KOPT-K1 (cell line): ENCODE data around the gene CCND3.

Experiments
- H3K27ac ChIP-seq: fragments of 200-600 bp; sonication (generic); 2 replicates; pipeline ENCODE4 v1.5.1; 2016; ENCODE audit warnings: antibody characterized with exemption, mild to moderate bottlenecking, low read depth, low read length; ENCODE audit not compliant: poor library complexity, severe bottlenecking
- H3K36me3 ChIP-seq: fragments of 200-600 bp; sonication (generic); 2 replicates; pipeline ENCODE4 v1.5.1; 2017; ENCODE audit warnings: antibody characterized with exemption, mild to moderate bottlenecking, low read length, moderate library complexity; ENCODE audit not compliant: insufficient read depth
- H3K9me3 ChIP-seq: fragments of 200-600 bp; sonication (generic); 2 replicates; pipeline ENCODE4 v1.5.1; 2017; ENCODE audit warnings: antibody characterized with exemption, low read length, mild to moderate bottlenecking; ENCODE audit not compliant: insufficient read depth, poor library complexity, severe bottlenecking

CCND3 gene

GRCh38 chr6:41917528-41917927, 24.1 kb downstream of the CCND3 start:
- Histone ChIP-seq H3K36me3 (peaks cover 51% of the 10 kb centered on the region), H3K27ac (no peak overlapping the region), H3K9me3 (no peaks in the 10 kb centered on the region)

DNA sequence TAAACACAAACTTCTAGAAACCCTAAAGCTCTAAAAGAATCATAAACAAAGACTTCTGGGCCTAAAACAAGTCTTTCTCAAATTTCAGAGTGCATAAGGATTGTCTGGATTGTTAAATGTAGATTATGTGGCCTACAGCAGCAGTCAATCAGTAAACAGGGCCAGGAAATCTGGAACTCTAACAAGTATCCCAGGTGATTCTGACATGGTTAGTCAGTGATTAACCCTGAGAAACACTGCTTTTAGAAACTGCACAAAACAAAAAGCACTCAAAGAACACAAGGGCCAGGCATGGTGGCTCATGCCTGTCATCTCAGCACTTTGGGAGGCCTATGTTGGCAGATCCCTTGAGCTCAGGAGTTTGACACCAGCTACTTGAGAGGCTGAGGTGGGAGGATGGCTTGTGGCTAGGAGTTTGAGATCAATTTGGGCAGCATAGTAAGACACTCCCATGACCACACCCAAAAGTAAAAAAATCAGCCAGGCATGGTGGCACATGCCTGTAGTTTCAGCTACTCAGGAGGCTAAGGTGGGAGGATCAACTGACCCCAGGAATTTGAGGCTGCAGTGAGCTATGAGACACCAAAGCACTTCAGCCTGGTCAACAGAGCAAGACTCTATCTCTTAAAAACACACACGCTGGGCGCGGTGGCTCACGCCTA, 26.6 kb downstream of the CCND3 start:
- no peaks in the 10 kb centered on the region for H3K9me3 ChIP-seq
- peaks cover 71% of the 10 kb centered on the region for H3K36me3 ChIP-seq
- no peak overlapping the region for H3K27ac ChIP-seq

DNA sequence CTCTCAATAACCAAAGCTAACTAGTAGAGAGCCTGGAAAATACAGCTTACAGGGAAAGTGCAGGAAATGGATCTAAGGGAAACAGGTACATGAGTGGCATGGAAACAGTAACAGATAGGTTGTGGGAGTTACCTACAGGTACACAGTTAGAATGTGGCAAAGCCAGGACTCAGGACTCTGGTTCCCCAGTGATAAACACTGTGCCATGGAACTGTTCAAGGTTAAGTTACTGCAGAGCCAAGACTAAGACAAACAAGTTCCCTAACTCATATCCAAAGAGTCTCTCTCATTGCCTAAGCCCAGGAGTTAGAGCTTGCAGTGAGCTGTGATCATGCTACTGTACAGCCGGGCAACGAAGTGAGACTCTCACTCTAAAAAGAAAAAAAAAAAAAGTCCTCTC, 27.3 kb downstream of the CCND3 start:
- H3K36me3 ChIP-seq, result peaks cover 78% of the 10 kb centered on the region

DNA sequence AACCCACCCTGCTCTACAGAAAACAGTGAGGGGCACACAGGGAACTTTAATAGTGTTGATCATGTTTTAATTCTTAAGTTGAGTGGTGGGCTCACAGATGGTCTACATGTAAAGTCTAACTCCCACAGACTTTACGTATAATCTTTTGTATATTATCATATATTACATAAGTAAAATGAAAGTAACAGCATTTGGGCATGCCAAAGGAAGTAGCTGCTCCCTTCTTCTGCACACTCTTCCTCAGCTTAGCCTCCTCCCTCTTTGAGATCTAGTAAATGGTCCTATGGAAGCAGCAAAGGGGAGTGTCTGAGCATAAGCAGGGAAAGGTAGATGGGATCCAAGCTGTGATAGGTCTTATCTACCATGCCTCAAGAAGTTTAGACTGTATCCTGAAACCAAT, 31.9 kb downstream of the CCND3 start:
- Histone ChIP-seq H3K9me3 (no peaks in the 10 kb centered on the region), H3K36me3 (peaks cover 96% of the 10 kb centered on the region), H3K27ac (no peak overlapping the region)

More for the DNA sequence above, 27.3 kb downstream of the CCND3 start:
- Histone ChIP-seq H3K27ac (no peak overlapping the region), H3K9me3 (no peaks in the 10 kb centered on the region)

DNA sequence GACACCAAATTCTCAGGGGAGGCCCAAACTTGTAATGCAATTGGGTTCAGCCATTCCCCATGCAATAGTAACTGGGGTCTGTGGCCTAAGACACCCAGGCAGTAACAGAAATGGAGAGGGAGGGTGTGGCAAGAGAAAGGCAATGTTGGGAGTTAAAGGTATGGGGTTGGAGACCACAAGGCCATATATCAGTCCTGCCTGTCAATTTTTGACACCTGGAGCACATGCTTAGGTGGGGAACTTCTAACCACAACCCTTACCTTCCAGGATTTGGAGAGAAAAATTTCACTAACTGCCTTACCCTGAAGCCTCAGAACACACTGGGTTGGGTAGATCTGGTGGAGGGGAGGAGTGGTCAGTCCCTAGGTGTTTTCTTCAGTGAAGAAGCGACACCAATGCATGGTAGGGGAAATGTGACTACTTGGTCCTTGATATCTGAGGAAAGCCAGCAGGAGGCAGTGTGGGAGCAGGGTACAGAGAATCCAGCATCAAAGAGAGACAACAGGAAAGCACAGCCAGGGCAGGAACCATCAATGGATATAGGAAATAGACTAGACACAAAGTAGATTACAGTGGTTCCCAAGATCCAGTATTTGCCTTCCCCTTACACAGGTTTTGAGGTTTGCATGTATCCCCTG, 39.6 kb downstream of the CCND3 start:
- H3K9me3 ChIP-seq, result no peaks in the 10 kb centered on the region
- H3K27ac ChIP-seq, result peak overlapping the region; percentile 17
- peaks cover 64% of the 10 kb centered on the region for H3K36me3 ChIP-seq

DNA sequence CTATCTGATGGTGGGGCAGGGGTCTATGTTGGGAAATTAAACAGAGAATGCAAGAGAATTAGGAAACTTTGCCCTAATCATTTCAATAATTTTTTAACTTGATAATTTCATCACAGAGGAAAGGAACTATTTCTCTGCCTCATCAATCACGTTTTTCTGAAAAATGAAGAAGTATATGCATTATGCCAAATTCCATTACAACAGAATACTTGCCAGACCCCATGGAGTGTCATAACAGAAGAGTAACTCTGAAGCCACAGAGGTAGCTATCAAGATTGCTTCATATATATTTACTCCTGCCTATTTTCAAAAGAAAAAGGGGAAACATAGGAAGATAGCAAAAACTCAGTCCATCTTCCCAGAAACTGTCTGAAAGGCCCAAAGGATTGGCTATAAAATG, 40.7 kb downstream of the CCND3 start:
- H3K9me3 ChIP-seq, result no peaks in the 10 kb centered on the region
- H3K27ac ChIP-seq, result no peak overlapping the region
- peaks cover 52% of the 10 kb centered on the region for H3K36me3 ChIP-seq

GRCh38 chr6:41896281-41896680, 45.3 kb downstream of the CCND3 start:
- Histone ChIP-seq H3K9me3 (no peaks in the 10 kb centered on the region), H3K36me3 (peaks cover 20% of the 10 kb centered on the region), H3K27ac (peak overlapping the region; percentile 89)

DNA sequence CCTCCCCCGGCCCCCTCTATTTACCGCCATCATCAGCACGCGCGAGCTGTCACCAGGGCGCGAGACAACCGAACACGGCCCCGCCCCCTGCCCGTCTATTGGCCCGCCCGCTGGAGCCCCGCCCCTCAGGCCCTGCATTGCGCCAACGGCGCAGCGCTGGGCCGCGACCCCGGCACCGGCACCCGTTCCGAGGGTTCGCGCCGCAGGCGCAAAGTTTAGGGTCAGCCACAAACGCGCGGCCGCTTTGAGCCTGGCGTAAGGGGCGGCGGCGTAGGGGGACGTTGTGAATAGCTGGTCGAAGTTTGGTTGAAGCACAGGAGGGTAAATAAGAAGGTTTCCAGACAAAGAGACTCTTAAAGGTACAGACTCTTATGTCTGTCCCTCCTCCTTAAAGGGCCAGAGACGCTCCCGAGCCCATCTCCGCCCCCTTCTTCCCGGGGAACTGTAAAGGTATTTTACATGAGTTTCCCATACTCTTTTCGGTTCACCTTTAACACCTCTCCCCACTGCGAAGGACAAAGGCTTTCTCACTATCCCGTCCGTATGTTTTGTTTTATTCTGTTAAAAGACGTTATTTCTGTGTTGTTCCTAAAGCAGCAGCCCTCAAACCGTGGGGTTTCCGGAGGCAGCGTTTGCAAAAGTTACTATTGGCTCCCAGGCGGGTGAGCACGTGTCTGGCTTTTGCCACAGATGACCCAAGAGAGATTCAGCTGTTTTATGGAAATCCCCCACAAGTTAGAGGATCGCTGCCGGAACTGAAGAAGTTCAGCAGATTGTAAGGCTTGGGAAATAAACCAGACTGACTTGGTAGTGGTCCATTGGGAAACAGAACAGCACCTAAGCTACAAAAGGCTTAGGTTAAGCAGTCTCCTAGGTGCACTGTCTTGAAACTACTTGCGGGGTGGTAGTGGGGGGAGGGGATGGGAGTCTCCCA, 46.0 kb downstream of the CCND3 start, which contains the start of gene USP49:
Gene USP49, minus strand, starts transcription at position 76 of the 934 bp plus-strand sequence. CDS start 88,392 bp downstream, outside the sequence.
- peaks cover 20% of the 10 kb centered on the region; the same call in 1 of the 2 replicates for H3K36me3 ChIP-seq
- H3K9me3 ChIP-seq, result no peaks in the 10 kb centered on the region
- H3K27ac ChIP-seq, result peak within 1 kb of the TSS; percentile 89

- peak overlapping the region; percentile 89 for H3K27ac ChIP-seq
- H3K9me3 ChIP-seq, result no peaks in the 10 kb centered on the region
- peaks cover 21% of the 10 kb centered on the region for H3K36me3 ChIP-seq
These were observed 47.0 kb downstream of the CCND3 start for GRCh38 chr6:41894366-41895299.

- Histone ChIP-seq H3K27ac (peak overlapping the region; percentile 89), H3K9me3 (no peaks in the 10 kb centered on the region)
These were observed 48.6 kb downstream of the CCND3 start for GRCh38 chr6:41892921-41893564.

DNA sequence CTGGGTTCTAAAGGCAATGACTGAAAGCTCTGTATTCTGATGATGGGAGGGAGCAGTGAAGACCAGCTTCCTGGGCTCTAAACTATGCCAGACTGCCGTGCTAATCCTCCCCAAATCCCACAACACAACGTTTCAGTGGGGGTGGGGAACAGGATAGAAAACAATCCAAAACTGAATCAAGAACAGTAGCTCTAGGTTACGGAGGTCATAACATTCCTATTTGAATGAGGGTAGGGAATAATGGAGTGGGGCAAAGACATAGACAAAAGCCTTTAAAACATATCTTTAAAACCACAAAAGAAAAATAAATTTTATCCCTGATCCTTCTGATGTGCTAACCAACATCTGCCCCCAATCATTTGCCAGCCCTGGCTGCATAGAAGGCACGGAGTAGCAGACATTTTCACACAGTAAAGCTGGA, 54.3 kb downstream of the CCND3 start:
- H3K27ac ChIP-seq, result no peak overlapping the region
- H3K9me3 ChIP-seq, result no peaks in the 10 kb centered on the region
- H3K36me3 ChIP-seq, result peaks cover 56% of the 10 kb centered on the region

More at GRCh38 chr6:41892921-41893564, 48.6 kb downstream of the CCND3 start:
- H3K36me3 ChIP-seq, result peaks cover 22% of the 10 kb centered on the region

- Histone ChIP-seq H3K9me3 (no peaks in the 10 kb centered on the region), H3K36me3 (peaks cover 54% of the 10 kb centered on the region), H3K27ac (no peak overlapping the region)
These were observed 55.7 kb downstream of the CCND3 start for GRCh38 chr6:41885930-41886329.

- Histone ChIP-seq H3K27ac (no peak overlapping the region), H3K9me3 (no peaks in the 10 kb centered on the region), H3K36me3 (peaks cover 45% of the 10 kb centered on the region)
These were observed 56.7 kb downstream of the CCND3 start for GRCh38 chr6:41884957-41885356.
